Breast epithelium (tissue), 4 donors: Measurements from ENCODE around the gene PKM. TPM values are rescaled to one million over a fixed set of nuclear protein-coding genes. Genes with fewer than 3 reads are reported as not detected.

Source experiments
- DNase-seq, 2 donors: peaks; one replicate each; pipeline ENCODE4 v3.0.0-alpha.2; 2019; ENCODE audit warnings: low spot score in 2 of 2
- H3K27ac ChIP-seq, 2 donors: fragments of 200-600 bp; sonication (generic) in 1 of 2; one replicate each; pipeline ENCODE4 v1.5.1; 2016 to 2019; ENCODE audit warnings: mild to moderate bottlenecking in 1 of 2
- H3K27me3 ChIP-seq, 2 donors: fragments of 200-600 bp; sonication (generic) in 1 of 2; one replicate each; pipeline versions ENCODE4 v1.5.1 to v1.6.0; 2017 to 2019; ENCODE audit warnings: control low read depth in 1 of 2, mild to moderate bottlenecking in 1 of 2
- H3K36me3 ChIP-seq: fragments of 200-600 bp; one replicate; pipeline ENCODE4 v1.5.1; 2019
- H3K4me1 ChIP-seq, 2 donors: fragments of 200-600 bp; sonication (generic); one replicate each; pipeline ENCODE4 v1.5.1; 2016 to 2019; ENCODE audit warnings: control low read depth in 1 of 2
- H3K4me3 ChIP-seq, 3 donors: fragments of 200-600 bp; sonication (generic); 1 replicate in 2 of 3; 2 replicates in 1 of 3; pipeline ENCODE4 v1.5.1; 2016 to 2019; ENCODE audit warnings: mild to moderate bottlenecking in 3 of 3, moderate library complexity in 2 of 3
- H3K9me3 ChIP-seq, 2 donors: fragments of 200-600 bp; sonication (generic) in 1 of 2; one replicate each; pipeline ENCODE4 v1.5.1; 2016 to 2019; ENCODE audit warnings: control low read depth in 1 of 2
- CTCF ChIP-seq, 3 donors: fragments of 450-650 bp; IDR thresholded peaks; one replicate each; pipeline ENCODE4 v1.5.1; 2016 to 2017; ENCODE audit warnings: antibody characterized with exemption in 3 of 3, mild to moderate bottlenecking in 3 of 3, moderate library complexity in 3 of 3
- POLR2A ChIP-seq: fragments of 450-650 bp; IDR thresholded peaks from one replicate; pipeline ENCODE4 v1.6.1; 2016; ENCODE audit warnings: antibody characterized with exemption, mild to moderate bottlenecking, moderate library complexity
- POLR2AphosphoS5 ChIP-seq, 3 donors: sonication (generic); formaldehyde crosslinking; IDR thresholded peaks; one replicate each; pipeline ENCODE4 v1.6.1; 2017; ENCODE audit warnings: antibody characterized with exemption in 3 of 3
- intact Hi-C: fragments of 100-400 bp; cut with DNase I; formaldehyde crosslinking; loops from one replicate; pipeline ENCODE4 v1.15.1; 2023; ENCODE audit warnings: low total_unique reads
- total RNA-seq, 3 donors: library from RNA; depleted of rRNA; stranded (reverse); fragments of >200 nt; gene quantifications; one replicate each; pipeline ENCODE4 v1.1.0, GENCODE V29; 2016

The PKM gene
- total RNA-seq, 3 donors from 2014 or later, result 212 to 476 (median 367) TPM

- DNase-seq, result no peak
- Histone ChIP-seq H3K9me3 (no peaks in the 10 kb centered on the region), H3K4me3 (peak overlapping the region; percentile 44 to 72 (median 62)), H3K36me3 (peaks cover 9% of the 10 kb centered on the region), H3K27ac (peak overlapping the region; percentile 84 to 90), H3K4me1 (no peaks in the 10 kb centered on the region), H3K27me3 (no peaks in the 10 kb centered on the region)
- no peak for TF ChIP-seq CTCF (IDR thresholded peaks at IDR 0.05)
- no peak for TF ChIP-seq POLR2A
- TF ChIP-seq POLR2AphosphoS5 (IDR thresholded peaks at IDR 0.05), result no peak
- intact Hi-C loops, result no loop called here
Measured at GRCh38 chr15:72197041-72197459, 33.9 kb downstream of the PKM start.

- DNase-seq, result no peak
- Histone ChIP-seq H3K9me3 (no peaks in the 10 kb centered on the region), H3K4me1 (no peaks in the 10 kb centered on the region), H3K27me3 (no peaks in the 10 kb centered on the region), H3K4me3 (peak overlapping the region; percentile 44 to 72 (median 62)), H3K27ac (peak overlapping the region; percentile 84 to 90), H3K36me3 (peaks cover 4% of the 10 kb centered on the region)
- intact Hi-C loops, result no loop called here
- TF ChIP-seq POLR2AphosphoS5 (IDR thresholded peaks at IDR 0.05) (no peak), CTCF (IDR thresholded peaks at IDR 0.05) (no peak), POLR2A (no peak)
Measured at GRCh38 chr15:72196409-72197040, 34.5 kb downstream of the PKM start.

GRCh38 chr15:72195101-72195511, 35.9 kb downstream of the PKM start:
- intact Hi-C loops, result no loop called here
- Histone ChIP-seq H3K27me3 (no peaks in the 10 kb centered on the region), H3K4me3 (peak overlapping the region in 1 of 3 donors; percentile 39), H3K36me3 (no peaks in the 10 kb centered on the region), H3K9me3 (no peaks in the 10 kb centered on the region), H3K27ac (peak overlapping the region; percentile 84 to 89), H3K4me1 (no peaks in the 10 kb centered on the region)
- TF ChIP-seq CTCF (IDR thresholded peaks at IDR 0.05), result no peak
- no peak for TF ChIP-seq POLR2A
- no peak for TF ChIP-seq POLR2AphosphoS5 (IDR thresholded peaks at IDR 0.05)
- DNase-seq, result no peak

- Histone ChIP-seq H3K27ac (peak overlapping the region in 1 of 2 donors; percentile 12), H3K4me1 (no peaks in the 10 kb centered on the region), H3K9me3 (no peaks in the 10 kb centered on the region), H3K27me3 (no peaks in the 10 kb centered on the region), H3K4me3 (no peak overlapping the region), H3K36me3 (no peaks in the 10 kb centered on the region)
- TF ChIP-seq POLR2A, result no peak
- TF ChIP-seq POLR2AphosphoS5 (IDR thresholded peaks at IDR 0.05), result no peak
- TF ChIP-seq CTCF (IDR thresholded peaks at IDR 0.05), result no peak
- DNase-seq, result peak in 1 of 2 donors; percentile 14
- intact Hi-C loops, result no loop called here
Measured at GRCh38 chr15:72193836-72194396, 37.1 kb downstream of the PKM start.

GRCh38 chr15:72192416-72192815, 38.6 kb downstream of the PKM start:
- TF ChIP-seq POLR2AphosphoS5 (IDR thresholded peaks at IDR 0.05) (no peak), POLR2A (no peak), CTCF (IDR thresholded peaks at IDR 0.05) (no peak)
- no peaks in the 10 kb centered on the region for H3K9me3 ChIP-seq
- no peak for DNase-seq
- H3K4me1 ChIP-seq, result no peaks in the 10 kb centered on the region
- no peaks in the 10 kb centered on the region for H3K36me3 ChIP-seq
- no peaks in the 10 kb centered on the region for H3K27me3 ChIP-seq
- intact Hi-C loops, result no loop called here
- H3K4me3 ChIP-seq, result no peak overlapping the region
- H3K27ac ChIP-seq, result no peak overlapping the region
